ENCODE measurements around the gene NPHP3.
"Not testable (repeated sequence)": the region's sequence is repeated elsewhere in the genome, so short reads cannot be mapped to it uniquely, and the experiment has no call there.

The NPHP3 gene, protein sequence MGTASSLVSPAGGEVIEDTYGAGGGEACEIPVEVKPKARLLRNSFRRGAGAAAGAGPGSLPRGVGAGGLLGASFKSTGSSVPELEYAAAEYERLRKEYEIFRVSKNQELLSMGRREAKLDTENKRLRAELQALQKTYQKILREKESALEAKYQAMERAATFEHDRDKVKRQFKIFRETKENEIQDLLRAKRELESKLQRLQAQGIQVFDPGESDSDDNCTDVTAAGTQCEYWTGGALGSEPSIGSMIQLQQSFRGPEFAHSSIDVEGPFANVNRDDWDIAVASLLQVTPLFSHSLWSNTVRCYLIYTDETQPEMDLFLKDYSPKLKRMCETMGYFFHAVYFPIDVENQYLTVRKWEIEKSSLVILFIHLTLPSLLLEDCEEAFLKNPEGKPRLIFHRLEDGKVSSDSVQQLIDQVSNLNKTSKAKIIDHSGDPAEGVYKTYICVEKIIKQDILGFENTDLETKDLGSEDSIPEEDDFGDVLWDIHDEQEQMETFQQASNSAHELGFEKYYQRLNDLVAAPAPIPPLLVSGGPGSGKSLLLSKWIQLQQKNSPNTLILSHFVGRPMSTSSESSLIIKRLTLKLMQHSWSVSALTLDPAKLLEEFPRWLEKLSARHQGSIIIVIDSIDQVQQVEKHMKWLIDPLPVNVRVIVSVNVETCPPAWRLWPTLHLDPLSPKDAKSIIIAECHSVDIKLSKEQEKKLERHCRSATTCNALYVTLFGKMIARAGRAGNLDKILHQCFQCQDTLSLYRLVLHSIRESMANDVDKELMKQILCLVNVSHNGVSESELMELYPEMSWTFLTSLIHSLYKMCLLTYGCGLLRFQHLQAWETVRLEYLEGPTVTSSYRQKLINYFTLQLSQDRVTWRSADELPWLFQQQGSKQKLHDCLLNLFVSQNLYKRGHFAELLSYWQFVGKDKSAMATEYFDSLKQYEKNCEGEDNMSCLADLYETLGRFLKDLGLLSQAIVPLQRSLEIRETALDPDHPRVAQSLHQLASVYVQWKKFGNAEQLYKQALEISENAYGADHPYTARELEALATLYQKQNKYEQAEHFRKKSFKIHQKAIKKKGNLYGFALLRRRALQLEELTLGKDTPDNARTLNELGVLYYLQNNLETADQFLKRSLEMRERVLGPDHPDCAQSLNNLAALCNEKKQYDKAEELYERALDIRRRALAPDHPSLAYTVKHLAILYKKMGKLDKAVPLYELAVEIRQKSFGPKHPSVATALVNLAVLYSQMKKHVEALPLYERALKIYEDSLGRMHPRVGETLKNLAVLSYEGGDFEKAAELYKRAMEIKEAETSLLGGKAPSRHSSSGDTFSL (N-terminal part only)

DNA sequence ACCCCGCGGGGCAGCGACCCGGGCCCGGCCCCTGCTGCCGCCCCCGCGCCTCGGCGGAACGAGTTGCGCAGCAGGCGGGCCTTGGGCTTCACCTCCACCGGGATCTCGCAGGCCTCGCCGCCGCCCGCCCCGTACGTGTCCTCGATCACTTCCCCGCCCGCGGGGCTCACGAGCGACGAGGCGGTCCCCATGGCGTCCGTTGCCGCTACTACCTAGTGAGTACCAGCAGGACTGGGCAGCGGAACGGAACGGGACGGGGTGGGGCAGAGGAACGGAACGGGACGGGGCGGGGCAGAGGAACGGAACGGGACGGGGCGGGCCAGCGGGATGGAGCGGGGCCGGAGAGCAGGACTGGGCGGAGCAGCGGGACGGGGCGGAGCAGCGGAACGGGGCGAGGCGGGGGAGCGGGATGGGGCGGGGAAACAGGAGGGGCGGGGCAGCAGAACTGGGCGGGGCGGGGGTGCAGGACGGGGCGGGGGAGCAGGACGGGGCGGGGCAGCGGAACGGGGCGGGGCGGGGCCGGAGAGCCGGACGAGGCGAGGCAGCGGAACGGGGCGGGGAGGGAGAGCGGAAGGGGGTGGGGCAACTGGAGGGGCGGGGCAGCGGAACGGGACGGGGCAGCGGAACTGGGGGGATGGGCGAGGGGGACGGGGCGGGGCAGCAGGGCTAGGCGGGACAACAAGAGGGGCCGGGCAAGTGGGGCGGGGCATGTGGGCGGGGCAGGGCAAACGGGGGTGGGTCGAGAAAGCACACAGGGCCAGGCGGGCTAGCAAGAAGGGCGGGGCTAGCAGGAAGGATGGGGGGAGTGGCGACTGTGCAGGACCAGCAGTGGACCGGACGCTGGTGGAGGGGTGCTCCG is at the start of gene NPHP3:
Gene NPHP3 (minus strand): TSS at position 245 of the 859 bp plus-strand sequence. CDS start 54 bp downstream, at position 191.
- DNase-seq (ENCODE audit: low read depth in 1 of 2, low spot score in 1 of 2): peak; percentile 96 to 97

GRCh38 chr3:132758740-132759139 is 36.5 kb upstream of the NPHP3 start:
- no peak for DNase-seq (ENCODE audit: low read depth in 1 of 2, low spot score in 1 of 2)

- DNase-seq (ENCODE audit: low read depth in 1 of 2, low spot score in 1 of 2): no peak
Observed at GRCh38 chr3:132756108-132756650, 34.0 kb upstream of the NPHP3 start.

DNA sequence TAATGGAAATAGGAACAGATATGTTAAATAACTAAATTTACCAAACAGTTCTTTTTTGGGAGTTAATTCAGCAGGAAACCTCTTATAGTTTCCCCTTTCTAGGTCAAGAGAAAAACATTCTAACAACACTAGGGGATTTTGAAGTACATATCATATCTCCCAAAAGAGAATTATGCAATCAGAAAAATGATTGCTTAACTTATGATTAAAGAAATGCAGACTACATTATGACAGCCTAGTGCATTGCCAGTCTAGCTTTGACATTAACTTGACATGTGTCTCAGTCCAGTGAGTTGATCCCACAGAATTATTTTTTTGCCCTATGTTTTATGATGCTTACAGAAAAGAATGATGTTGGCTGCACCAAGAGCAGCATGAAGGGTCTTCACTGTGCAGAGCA is 31.7 kb upstream of the NPHP3 start:
- DNase-seq (ENCODE audit: low read depth in 1 of 2, low spot score in 1 of 2): no peak

DNA sequence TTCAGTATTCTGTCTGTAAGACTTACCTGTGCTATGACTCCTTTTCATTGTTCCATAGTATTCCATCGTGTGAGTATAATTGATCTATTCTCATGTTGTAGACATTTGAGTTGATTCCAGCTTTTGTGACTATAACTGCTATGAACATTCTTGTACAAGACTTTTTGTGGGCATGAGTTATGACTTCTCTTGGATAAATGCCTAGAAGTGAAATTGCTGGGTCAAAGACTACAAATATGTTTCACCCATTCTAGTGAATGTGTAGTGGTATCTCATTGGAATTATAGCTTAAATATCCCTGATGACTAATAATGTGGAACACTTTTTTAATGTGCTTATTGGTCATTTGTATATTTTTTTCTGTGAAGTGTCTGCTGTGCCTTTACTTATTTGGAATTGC is 27.6 kb upstream of the NPHP3 start:
- no peak for DNase-seq (ENCODE audit: low read depth in 1 of 2, low spot score in 1 of 2)

- not testable (repeated sequence) for DNase-seq (ENCODE audit: low read depth in 1 of 2, low spot score in 1 of 2)
Observed at GRCh38 chr3:132746720-132747119, 24.5 kb upstream of the NPHP3 start.

DNA sequence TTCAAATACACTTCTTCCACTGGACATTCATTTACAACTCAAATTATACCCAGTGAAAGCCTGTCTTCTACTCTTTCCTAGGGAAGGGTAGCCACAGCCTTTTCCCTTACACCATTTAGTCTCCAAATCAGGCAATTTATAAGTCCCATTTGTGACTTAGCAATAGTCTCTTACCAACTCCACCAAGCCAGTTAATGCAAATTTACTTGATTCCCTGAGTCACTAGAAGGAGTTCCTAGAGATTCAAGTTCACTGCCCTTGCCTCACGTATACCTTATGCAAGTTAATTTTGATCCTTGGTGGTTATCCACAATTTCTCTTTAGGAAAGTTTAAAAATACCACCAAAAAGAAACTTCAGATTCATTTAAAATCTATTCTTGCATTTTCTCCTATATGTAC is 16.1 kb upstream of the NPHP3 start:
- no peak for DNase-seq (ENCODE audit: low read depth in 1 of 2, low spot score in 1 of 2)

DNA sequence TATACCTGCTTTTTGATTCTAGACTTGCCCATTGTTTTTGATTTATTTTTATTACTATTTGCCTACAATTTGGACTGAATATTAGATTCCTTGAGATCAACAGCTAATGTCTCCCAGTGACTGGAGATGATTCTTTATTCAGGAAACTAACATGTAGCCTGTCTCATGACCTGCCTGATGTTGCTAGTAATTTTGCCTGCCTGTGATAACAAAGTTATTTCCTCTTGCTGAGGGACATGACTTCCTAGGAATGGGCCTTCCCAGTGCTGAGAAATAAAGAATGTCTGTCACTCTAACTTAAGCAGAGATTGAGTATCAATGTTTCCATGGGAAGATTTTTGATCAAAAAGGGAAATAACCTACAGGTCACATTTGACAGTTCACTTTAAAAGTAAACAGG is 13.4 kb upstream of the NPHP3 start:
- DNase-seq (ENCODE audit: low read depth in 1 of 2, low spot score in 1 of 2): no peak

GRCh38 chr3:132730891-132731580 is 8.8 kb upstream of the NPHP3 start:
- DNase-seq (ENCODE audit: low read depth in 1 of 2, low spot score in 1 of 2): no peak

DNA sequence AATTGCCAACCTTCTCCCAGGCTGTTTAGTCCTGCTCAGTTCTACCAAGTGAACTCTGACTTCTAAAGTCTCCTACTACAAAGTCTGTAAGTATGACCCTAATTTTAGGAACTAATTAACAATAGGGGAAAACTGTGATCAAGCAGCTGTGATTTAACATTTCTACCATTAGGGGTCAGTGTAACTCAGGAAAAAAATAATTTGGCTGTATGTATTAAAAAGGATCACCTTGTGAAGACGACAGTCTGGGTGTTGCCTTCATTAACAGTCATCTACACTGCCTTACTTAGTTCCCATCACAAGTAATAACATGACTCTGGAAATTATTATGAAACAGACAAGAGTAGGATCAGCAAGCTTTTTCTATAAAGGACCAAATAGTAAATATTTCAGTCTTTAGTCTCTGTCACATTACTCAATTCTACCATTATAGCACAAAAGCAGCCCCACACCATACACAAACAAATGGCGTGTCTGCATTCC is 4.2 kb upstream of the NPHP3 start:
- DNase-seq (ENCODE audit: low read depth in 1 of 2, low spot score in 1 of 2): no peak

GRCh38 chr3:132723024-132723950 is 1.1 kb upstream of the NPHP3 start:
- DNase-seq (ENCODE audit: low read depth in 1 of 2, low spot score in 1 of 2): no peak

DNA sequence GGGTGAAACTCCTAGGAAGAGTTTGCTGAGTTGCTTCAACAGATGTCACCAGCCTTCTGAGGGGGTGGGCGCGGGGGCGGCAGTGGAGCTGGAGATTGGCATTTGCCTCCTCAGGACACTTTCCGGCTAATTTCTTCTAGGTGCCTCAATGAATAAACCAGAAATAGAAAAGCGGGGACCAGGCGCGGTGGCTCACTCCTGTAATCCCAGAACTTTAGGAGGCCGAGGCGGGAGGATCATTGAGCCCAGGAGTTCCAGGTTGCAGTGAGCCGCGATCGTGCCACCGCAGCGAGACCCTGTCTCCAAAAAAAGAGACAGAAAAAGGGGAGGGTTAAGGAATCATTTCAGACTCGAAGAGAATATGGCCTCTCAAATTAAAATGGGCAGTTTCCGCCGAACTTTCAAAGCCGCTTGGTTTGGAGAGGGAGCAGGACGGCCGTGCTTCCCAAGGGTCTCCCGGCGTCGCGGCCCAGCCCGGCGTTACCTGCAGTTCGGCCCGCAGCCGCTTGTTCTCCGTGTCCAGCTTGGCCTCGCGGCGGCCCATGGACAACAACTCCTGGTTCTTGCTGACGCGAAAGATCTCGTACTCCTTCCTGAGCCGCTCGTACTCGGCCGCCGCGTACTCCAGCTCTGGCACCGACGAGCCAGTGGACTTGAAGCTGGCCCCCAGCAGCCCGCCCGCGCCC is 587 bp downstream of the NPHP3 start:
- no peak for DNase-seq (ENCODE audit: low read depth in 1 of 2, low spot score in 1 of 2)

- DNase-seq (ENCODE audit: low read depth in 1 of 2, low spot score in 1 of 2): no peak
Observed at GRCh38 chr3:132720228-132720627, 2.0 kb downstream of the NPHP3 start.

DNA sequence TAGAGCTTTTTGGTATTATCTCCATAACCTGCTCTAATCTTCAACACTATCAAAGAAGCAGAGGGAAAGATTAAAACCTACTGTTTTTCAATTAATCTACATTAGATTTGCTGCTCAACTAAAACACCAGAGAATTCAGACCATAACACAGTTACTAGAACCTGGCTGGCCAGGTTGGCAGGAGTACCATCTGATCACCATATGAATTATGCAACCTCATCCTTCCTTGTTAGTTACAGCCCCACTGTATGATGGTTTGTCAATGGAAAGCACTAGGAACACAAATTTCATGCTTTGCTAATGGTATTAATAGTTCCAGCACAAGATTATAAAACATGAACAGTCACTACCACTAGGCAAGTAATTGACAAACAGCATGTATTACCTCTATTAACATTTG is 5.8 kb downstream of the NPHP3 start:
- no peak for DNase-seq (ENCODE audit: low read depth in 1 of 2, low spot score in 1 of 2)

DNA sequence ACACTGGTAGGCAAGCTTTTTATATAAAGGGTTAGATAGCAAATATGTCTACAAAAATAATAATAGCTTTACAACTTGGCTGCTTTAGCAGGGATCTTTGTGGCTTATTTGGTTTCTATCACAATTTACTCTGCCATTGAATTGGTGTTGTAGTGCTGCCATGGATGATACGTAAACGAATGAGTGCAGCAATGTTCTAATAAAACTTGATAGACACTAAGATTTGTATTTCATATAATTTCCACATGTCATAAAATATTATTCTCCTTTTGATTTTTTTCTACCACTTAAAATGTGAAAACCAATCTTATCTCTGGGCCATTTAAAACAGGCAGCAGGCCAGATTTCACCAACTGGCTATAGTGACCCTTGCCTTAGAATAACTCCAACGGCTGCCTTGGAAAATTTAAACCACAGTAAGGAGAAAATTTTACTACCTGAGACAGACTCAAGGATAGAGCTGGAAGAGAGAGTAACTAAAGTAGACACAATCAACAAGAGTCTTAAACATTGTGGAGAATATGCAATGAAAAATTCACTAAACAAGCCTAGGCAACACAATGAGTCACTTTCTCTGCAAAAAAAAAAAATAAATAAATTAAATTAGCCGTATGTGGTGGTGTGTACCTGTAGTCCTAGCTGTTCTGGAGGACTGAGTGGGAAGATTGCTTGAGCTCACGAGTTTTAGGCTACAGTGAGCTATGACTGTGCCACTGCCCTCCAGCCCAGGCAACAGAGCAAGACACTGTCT is 8.1 kb downstream of the NPHP3 start:
- no peak for DNase-seq (ENCODE audit: low read depth in 1 of 2, low spot score in 1 of 2)

DNA sequence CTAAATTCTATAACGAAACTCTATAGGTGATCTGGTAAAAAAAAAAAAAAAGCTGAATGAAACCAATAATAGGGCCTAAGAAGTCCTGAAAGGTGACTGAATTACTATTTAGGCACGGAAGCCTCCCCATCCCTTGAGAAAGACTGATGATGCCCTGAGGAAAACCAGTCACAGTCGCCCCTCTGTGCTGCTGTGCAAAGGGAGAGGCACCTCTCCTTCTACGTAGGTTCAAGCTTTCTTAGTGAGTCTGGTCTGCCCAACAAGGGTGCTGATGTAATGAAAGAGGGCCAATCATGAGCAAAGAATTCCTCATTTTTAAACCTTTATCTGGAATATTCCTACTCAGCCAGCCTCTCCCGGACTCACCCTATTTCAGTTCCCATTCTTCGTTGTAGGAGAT is 11.9 kb downstream of the NPHP3 start:
- no peak for DNase-seq (ENCODE audit: low read depth in 1 of 2, low spot score in 1 of 2)

DNA sequence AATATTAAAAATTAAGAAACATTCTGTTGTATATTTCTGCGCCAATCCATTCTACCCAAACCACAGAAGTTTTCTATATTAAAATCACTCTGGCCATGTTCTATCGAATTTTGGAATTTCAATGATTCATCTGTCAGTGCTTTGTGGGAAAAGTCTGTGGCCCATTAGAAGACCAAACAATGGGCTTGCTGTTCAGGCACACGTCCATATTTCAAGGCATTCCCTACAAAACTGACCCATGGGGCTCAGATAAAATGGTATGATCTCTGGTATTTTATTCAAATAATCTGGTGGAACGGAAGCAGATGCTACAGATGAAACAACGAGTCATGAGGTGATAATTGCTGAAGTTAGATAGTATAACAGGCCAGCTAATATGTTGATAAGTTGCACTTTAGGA is 12.4 kb downstream of the NPHP3 start:
- no peak for DNase-seq (ENCODE audit: low read depth in 1 of 2, low spot score in 1 of 2)

Data from activated CD4-positive, alpha-beta T cell treated with anti-CD3 and anti-CD28 coated beads, Interleukin-2, amount 50 U/mL, for 24 hours (primary cell).